ENCODE data around the gene LGALS7.
"Not testable (repeated sequence)": the region's sequence is repeated elsewhere in the genome, so short reads cannot be mapped to it uniquely, and the experiment has no call there.

Gene LGALS7

DNA sequence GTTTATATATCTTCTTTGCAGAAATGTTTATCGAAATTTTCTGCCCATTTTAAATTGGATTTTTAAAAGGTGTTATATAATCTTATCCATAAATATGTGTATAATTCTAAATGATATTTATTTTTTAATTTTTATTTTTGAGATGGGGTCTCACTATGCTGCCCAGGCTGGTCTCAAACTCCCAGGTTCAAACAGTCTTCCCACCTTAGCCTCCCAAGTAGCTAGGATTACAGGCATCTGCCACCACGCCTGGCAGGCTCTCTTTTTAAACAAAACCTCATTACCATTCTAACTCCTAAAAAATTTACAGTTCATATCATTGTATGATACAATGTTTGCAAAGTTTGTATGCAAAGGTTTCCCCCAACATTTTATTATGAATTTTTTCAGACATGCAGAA lies 22.8 kb upstream of the LGALS7 start:
- TF ChIP-seq CTCF (IDR thresholded peaks at IDR 0.05; ENCODE audit: extremely low read depth, insufficient read depth, missing control alignments) = no peak
- in situ Hi-C loops (cut with MboI; ENCODE audit: low pct_unique_long_range_greater_than_20kb, low sequenced_read_pairs, unreplicated experiment) = no loop called here

DNA sequence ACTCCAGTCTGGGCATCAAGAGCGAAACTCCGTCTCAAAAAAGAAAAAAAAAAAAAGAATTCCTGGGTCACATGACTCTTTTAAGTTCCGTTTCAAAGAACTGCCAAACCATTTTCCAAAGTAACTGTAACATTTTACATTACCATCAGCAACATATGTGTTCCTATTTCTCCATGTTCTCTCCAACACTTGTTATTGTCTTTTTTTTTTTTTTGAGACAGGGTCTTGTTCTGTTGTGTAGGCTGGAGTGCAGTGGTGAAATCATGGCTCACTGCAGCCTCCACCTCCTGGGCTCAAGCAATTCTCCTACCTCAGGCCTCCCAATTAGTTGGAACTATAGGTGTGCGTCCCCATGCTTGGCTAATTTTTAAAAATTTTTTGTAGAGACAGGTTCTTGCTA lies 22.2 kb upstream of the LGALS7 start:
- no peak for DNase-seq (ENCODE audit: low spot score)
- TF ChIP-seq CTCF (IDR thresholded peaks at IDR 0.05; ENCODE audit: extremely low read depth, insufficient read depth, missing control alignments) = no peak
- in situ Hi-C loops (cut with MboI; ENCODE audit: low pct_unique_long_range_greater_than_20kb, low sequenced_read_pairs, unreplicated experiment) = no loop called here

More for the DNA sequence above, 22.8 kb upstream of the LGALS7 start:
- DNase-seq (ENCODE audit: low spot score) = no peak

- TF ChIP-seq CTCF (IDR thresholded peaks at IDR 0.05; ENCODE audit: extremely low read depth, insufficient read depth, missing control alignments) = no peak
- in situ Hi-C loops (cut with MboI; ENCODE audit: low pct_unique_long_range_greater_than_20kb, low sequenced_read_pairs, unreplicated experiment) = no loop called here
Measured at GRCh38 chr19:38793671-38794070, 20.4 kb upstream of the LGALS7 start.

DNA sequence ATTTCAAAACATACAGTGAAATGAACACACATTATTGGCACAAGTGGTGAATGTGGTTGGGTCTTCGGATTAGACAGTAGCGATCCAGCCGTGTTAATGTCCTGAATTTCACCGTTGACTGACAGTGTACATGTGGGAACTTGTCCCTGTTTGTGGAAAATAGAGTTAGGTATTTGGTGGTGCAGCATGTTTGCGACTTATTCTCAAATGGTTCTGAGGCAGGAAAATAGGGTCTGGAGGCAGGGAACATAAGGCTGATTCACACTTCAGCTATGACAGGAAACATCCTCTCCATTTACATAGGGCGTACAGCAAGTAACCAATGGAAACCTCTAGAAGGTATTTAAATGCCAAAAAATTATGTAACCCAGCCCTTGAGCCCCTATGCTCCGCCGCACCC lies 19.9 kb upstream of the LGALS7 start:
- in situ Hi-C loops (cut with MboI; ENCODE audit: low pct_unique_long_range_greater_than_20kb, low sequenced_read_pairs, unreplicated experiment) = no loop called here
- DNase-seq (ENCODE audit: low spot score) = no peak
- TF ChIP-seq CTCF (IDR thresholded peaks at IDR 0.05; ENCODE audit: extremely low read depth, insufficient read depth, missing control alignments) = no peak

More at GRCh38 chr19:38793671-38794070, 20.4 kb upstream of the LGALS7 start:
- DNase-seq (ENCODE audit: low spot score) = no peak

DNA sequence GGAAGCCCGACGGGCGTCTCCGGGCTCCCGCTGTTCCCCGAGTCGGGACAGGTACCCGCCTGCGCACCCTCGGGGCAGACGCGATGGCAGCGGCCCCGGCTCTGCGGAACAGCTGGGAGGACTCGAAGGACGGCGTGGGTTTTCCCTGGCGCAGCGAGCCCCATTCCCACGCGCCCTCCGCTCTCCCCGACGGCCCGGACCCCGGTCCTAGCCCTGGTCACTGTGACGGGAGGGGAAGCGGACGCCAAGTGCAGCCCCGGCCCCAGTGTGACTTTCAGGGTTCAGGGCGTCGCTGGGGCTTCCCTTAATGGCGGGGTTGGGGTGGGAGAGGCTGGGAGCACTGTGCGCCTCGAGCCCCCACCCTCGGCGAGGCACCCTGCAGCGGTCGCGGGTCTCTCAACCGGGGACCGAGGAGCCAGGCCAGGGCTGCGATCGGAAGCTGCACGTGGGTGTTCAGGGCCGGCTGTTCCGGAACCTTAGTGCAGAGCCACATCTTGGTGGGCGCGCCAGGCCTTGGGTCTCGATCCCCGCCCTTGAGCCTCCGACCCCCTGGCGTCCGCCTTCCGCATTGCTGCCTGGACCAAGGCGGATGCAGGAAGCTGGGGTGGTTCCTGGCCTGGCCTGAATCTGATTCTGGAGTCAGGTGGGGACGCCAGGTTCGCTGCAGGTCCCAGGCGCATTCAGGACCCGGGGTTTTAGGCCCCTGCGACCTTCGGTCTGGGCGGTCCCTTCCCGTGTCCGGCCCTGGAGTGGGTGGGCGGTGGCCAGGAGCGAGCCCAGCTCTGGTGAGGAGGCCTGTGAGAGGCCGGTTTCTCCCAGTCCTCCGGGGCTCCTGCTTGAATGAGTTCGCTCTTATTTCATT lies 19.2 kb upstream of the LGALS7 start:
- TF ChIP-seq CTCF (IDR thresholded peaks at IDR 0.05; ENCODE audit: extremely low read depth, insufficient read depth, missing control alignments) = peak; percentile 12
- DNase-seq (ENCODE audit: low spot score) = peak; percentile 67
- in situ Hi-C loops (cut with MboI; ENCODE audit: low pct_unique_long_range_greater_than_20kb, low sequenced_read_pairs, unreplicated experiment) = no loop called here

DNA sequence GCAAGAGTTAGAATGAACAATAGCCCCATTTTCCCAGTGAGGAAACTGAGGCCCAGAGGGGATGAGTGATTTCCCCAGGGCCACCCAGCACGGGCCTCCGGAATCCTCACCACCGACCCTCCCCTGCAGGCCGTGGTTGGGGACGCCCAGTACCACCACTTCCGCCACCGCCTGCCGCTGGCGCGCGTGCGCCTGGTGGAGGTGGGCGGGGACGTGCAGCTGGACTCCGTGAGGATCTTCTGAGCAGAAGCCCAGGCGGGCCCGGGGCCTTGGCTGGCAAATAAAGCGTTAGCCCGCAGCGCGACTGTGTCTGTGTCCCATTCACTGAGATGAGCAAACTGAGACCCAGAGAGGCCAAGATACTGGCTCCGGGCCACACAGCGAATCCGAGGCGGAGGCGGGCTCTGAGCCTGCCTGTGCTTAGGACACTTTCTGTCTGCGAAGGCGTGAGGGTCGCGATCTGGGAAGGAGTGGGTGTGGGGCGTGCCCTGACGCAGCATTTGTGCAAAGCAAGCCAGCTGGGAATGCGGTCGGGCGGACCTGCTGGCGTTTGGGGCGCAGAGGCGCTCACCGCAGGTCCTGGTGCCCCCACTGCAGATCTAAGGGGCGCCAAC lies 18.2 kb upstream of the LGALS7 start:
- DNase-seq (ENCODE audit: low spot score); in situ Hi-C loops (cut with MboI; ENCODE audit: low pct_unique_long_range_greater_than_20kb, low sequenced_read_pairs, unreplicated experiment): not testable (repeated sequence)

DNA sequence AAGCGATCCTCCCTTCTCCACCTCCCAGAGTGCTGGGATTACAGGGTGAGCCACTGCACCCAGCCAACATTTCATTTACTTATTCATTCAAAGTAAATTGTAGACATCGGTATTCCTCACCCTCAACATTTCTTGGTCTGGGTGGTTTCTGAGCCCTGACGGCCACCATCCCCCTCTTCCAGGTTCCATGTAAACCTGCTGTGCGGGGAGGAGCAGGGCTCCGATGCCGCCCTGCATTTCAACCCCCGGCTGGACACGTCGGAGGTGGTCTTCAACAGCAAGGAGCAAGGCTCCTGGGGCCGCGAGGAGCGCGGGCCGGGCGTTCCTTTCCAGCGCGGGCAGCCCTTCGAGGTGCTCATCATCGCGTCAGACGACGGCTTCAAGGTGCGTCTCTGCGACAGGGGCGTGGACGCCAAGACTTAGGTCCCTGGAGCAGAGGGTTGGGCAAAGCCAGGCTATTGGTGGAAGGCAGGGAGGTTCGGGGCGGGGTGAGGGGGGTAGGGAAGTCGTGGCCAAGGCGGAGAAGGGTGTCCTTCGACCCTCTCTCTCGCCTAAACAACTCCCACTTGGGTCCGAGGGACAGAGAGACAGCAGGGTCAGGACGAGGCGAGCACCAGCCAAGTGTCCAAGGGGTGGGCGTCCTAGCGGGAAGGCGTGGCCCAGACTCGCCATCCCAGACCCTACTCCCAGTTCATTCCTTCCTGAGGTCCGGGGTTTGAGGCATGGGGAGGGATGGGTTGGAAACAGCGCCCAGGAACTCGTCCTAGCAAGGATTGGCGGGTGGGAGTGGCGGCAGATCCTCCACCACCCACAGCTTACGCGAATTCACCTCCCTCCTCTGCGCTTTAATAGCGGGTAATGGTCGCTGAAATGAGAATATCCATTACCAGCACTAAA lies 17.4 kb upstream of the LGALS7 start:
- in situ Hi-C loops (cut with MboI; ENCODE audit: low pct_unique_long_range_greater_than_20kb, low sequenced_read_pairs, unreplicated experiment); DNase-seq (ENCODE audit: low spot score): not testable (repeated sequence)

Measured in GM13977 (cell line).